ENCODE measurements around the gene TRABD.

The TRABD gene

DNA sequence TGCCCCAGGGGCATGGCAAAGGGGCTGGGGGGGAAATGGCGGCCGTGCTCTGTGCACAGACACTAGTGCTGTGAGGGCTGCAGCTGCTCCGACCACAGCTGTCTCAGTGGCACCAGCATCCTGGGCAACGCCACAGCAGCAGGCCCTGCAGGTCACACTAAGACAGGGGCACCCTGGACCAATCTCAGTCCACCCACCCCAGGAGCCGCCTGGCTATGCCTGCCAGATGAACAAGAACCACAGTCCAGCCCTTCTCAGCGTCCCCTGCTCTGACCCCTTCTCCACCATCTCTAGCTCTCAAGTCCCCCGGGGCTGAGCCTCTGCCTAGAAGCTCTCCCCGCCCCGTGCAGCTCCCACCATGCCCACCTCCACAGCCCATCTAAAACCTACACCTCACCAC, 42.7 kb downstream of the TRABD start:
- Histone ChIP-seq H3K27ac (ENCODE audit: low read depth, low read length, poor library complexity, severe bottlenecking) (no peak overlapping the region), H3K9ac (ENCODE audit: low read length) (no peak overlapping the region), H3F3A (ENCODE audit: insufficient read depth, low read length) (no peaks in the 10 kb centered on the region), H3K4me3 (ENCODE audit: low read depth, low read length, poor library complexity, severe bottlenecking) (no peak overlapping the region), H3K36me3 (ENCODE audit: insufficient read depth, low read length) (peaks cover 53% of the 10 kb centered on the region), H3K4me2 (ENCODE audit: low read length) (no peak overlapping the region), H4K20me1 (ENCODE audit: insufficient read depth, low read length) (no peaks in the 10 kb centered on the region), H2AFZ (ENCODE audit: low read length) (no peak overlapping the region), H3K27me3 (ENCODE audit: insufficient read depth, low read length) (no peaks in the 10 kb centered on the region), H3K4me1 (ENCODE audit: insufficient read depth, low read length, severe bottlenecking) (no peaks in the 10 kb centered on the region), H3K79me2 (ENCODE audit: insufficient read depth, low read length) (no peaks in the 10 kb centered on the region), H3K9me3 (ENCODE audit: low read length) (no peaks in the 10 kb centered on the region), H3K9me2 (ENCODE audit: low read depth, low read length) (no peaks in the 10 kb centered on the region)
- no peak for TF ChIP-seq EZH2 (IDR thresholded peaks at IDR 0.05; ENCODE audit: borderline replicate concordance, low read length)
- TF ChIP-seq CTCF (IDR thresholded peaks at IDR 0.05; ENCODE audit: low read length) = no peak

- no peaks in the 10 kb centered on the region for H3K9me3 ChIP-seq (ENCODE audit: low read length)
- H3K4me3 ChIP-seq (ENCODE audit: low read depth, low read length, poor library complexity, severe bottlenecking) = no peak overlapping the region
- no peaks in the 10 kb centered on the region for H3K27me3 ChIP-seq (ENCODE audit: insufficient read depth, low read length)
- H3K36me3 ChIP-seq (ENCODE audit: insufficient read depth, low read length) = peaks cover 51% of the 10 kb centered on the region
- no peaks in the 10 kb centered on the region for H4K20me1 ChIP-seq (ENCODE audit: insufficient read depth, low read length)
- H2AFZ ChIP-seq (ENCODE audit: low read length) = no peak overlapping the region
- H3K4me1 ChIP-seq (ENCODE audit: insufficient read depth, low read length, severe bottlenecking) = no peaks in the 10 kb centered on the region
- no peak overlapping the region for H3K4me2 ChIP-seq (ENCODE audit: low read length)
- no peaks in the 10 kb centered on the region for H3K9me2 ChIP-seq (ENCODE audit: low read depth, low read length)
- no peaks in the 10 kb centered on the region for H3K79me2 ChIP-seq (ENCODE audit: insufficient read depth, low read length)
- TF ChIP-seq EZH2 (IDR thresholded peaks at IDR 0.05; ENCODE audit: borderline replicate concordance, low read length) = no peak
- no peak for TF ChIP-seq CTCF (IDR thresholded peaks at IDR 0.05; ENCODE audit: low read length)
- H3K27ac ChIP-seq (ENCODE audit: low read depth, low read length, poor library complexity, severe bottlenecking) = no peak overlapping the region
- H3K9ac ChIP-seq (ENCODE audit: low read length) = no peak overlapping the region
- no peaks in the 10 kb centered on the region for H3F3A ChIP-seq (ENCODE audit: insufficient read depth, low read length)
These were observed 43.7 kb downstream of the TRABD start for GRCh38 chr22:50229370-50229769.

DNA sequence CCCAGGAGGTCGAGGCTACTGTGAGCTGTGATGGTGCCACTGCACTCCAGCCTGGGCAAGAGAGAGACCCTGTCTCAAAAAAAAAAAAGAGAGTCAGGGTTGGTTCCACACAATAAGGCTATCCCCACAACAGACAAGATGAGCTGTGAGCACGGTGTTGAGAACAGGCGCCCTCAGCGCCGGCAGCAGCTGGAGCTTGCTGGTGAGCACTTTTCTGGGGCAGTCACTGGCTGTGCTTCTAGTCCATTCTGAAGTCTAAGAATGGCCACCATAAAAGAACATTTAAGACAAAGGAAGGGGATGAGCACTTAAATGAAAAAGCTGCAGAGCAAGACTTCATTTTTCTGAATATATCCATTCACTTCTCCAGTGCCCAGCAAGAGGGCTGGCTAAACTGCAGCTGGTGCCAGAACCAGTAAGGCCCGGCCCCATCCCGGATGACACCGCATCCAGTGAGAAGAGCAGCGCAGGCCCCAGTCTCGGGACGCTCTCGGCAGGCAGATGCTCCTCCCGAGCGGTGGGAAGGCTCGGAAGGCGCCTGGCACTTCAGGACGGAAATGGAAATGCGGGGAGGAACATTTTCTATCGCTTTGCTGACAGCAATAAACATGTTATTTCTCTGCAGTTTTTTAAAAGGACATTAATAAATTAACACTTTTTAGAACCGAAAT, 46.9 kb downstream of the TRABD start:
- Histone ChIP-seq H3K9me2 (ENCODE audit: low read depth, low read length) (no peaks in the 10 kb centered on the region), H3F3A (ENCODE audit: insufficient read depth, low read length) (no peaks in the 10 kb centered on the region), H3K27me3 (ENCODE audit: insufficient read depth, low read length) (no peaks in the 10 kb centered on the region), H3K4me3 (ENCODE audit: low read depth, low read length, poor library complexity, severe bottlenecking) (no peak overlapping the region), H3K27ac (ENCODE audit: low read depth, low read length, poor library complexity, severe bottlenecking) (no peak overlapping the region), H3K9me3 (ENCODE audit: low read length) (no peaks in the 10 kb centered on the region), H3K36me3 (ENCODE audit: insufficient read depth, low read length) (peaks cover 45% of the 10 kb centered on the region), H3K79me2 (ENCODE audit: insufficient read depth, low read length) (no peaks in the 10 kb centered on the region), H2AFZ (ENCODE audit: low read length) (no peak overlapping the region), H3K4me2 (ENCODE audit: low read length) (no peak overlapping the region), H3K4me1 (ENCODE audit: insufficient read depth, low read length, severe bottlenecking) (no peaks in the 10 kb centered on the region), H4K20me1 (ENCODE audit: insufficient read depth, low read length) (no peaks in the 10 kb centered on the region), H3K9ac (ENCODE audit: low read length) (no peak overlapping the region)
- TF ChIP-seq CTCF (IDR thresholded peaks at IDR 0.05; ENCODE audit: low read length) (no peak), EZH2 (IDR thresholded peaks at IDR 0.05; ENCODE audit: borderline replicate concordance, low read length) (no peak)
